Thyroid gland (tissue), 4 donors: ENCODE results near the gene TRIM29.

Source experiments
- POLR2A ChIP-seq, 2 donors: fragments of 450-650 bp; IDR thresholded peaks; one replicate each; pipeline ENCODE4 v1.6.1; 2017; ENCODE audit warnings: antibody characterized with exemption in 2 of 2, mild to moderate bottlenecking in 2 of 2, moderate library complexity in 1 of 2
- TF ChIP-seq, protein P1 (sequence below), 6 experiments: fragments of 200-600 bp in 3 of 6; fragments of 450-650 bp in 3 of 6; sonication (generic) in 3 of 6; IDR thresholded peaks; one replicate each; pipeline ENCODE4 v1.5.1; 2016 to 2019; ENCODE audit warnings: antibody characterized with exemption in 6 of 6, mild to moderate bottlenecking in 2 of 6, inconsistent platforms in 1 of 6, moderate library complexity in 1 of 6

DNA sequence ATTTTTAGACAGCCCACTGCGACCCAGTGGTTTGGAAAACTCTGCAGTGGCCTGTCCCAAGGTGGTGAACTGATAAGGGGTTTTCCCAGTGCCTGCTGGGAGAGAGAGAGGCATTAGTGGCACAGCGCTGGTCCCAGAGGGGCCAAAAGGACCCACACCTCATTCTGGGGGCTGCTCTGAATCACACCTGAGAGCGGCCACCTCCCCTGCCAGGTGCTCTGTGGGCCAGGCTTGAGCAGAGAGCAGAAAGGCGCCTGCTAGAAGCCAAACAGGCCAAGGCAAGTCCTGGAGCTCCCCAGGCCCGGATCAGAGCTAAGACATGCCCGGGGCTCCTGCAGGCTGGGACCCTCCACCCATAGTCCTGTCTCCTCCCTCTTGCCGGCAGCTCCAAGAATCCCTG is 20.9 kb downstream of the TRIM29 start:
- TF ChIP-seq, protein P1, sequence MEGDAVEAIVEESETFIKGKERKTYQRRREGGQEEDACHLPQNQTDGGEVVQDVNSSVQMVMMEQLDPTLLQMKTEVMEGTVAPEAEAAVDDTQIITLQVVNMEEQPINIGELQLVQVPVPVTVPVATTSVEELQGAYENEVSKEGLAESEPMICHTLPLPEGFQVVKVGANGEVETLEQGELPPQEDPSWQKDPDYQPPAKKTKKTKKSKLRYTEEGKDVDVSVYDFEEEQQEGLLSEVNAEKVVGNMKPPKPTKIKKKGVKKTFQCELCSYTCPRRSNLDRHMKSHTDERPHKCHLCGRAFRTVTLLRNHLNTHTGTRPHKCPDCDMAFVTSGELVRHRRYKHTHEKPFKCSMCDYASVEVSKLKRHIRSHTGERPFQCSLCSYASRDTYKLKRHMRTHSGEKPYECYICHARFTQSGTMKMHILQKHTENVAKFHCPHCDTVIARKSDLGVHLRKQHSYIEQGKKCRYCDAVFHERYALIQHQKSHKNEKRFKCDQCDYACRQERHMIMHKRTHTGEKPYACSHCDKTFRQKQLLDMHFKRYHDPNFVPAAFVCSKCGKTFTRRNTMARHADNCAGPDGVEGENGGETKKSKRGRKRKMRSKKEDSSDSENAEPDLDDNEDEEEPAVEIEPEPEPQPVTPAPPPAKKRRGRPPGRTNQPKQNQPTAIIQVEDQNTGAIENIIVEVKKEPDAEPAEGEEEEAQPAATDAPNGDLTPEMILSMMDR (IDR thresholded peaks at IDR 0.05): no peak
- no peak for TF ChIP-seq POLR2A (IDR thresholded peaks at IDR 0.05)
